Skeletal muscle tissue (tissue), 4 donors: Measurements from ENCODE around the gene DDX43. TPM values are rescaled to one million over a fixed set of nuclear protein-coding genes. Genes with fewer than 3 reads are reported as not detected.
"Not testable (repeated sequence)": the region's sequence is repeated elsewhere in the genome, so short reads cannot be mapped to it uniquely, and the experiment has no call there.

ENCODE experiments used
- H3K27ac ChIP-seq: one replicate; pipeline ENCODE4 v1.7.0; 2013; ENCODE audit warnings: mild to moderate bottlenecking, low read depth, low read length, inconsistent platforms
- H3K27me3 ChIP-seq, 3 donors: one replicate each; pipeline ENCODE4 v1.7.0; 2013; ENCODE audit warnings: low read length in 3 of 3; ENCODE audit not compliant: control insufficient read depth in 3 of 3, insufficient read depth in 3 of 3
- H3K36me3 ChIP-seq, 3 donors: one replicate each; pipeline ENCODE4 v1.7.0; 2013; ENCODE audit warnings: low read length in 3 of 3; ENCODE audit not compliant: control insufficient read depth in 3 of 3, insufficient read depth in 3 of 3
- H3K4me1 ChIP-seq, 3 donors: one replicate each; pipeline ENCODE4 v1.7.0; 2013; ENCODE audit warnings: low read length in 3 of 3, mild to moderate bottlenecking in 3 of 3; ENCODE audit not compliant: control insufficient read depth in 3 of 3, insufficient read depth in 3 of 3
- H3K4me3 ChIP-seq, 3 donors: one replicate each; pipeline ENCODE4 v1.7.0; 2013; ENCODE audit warnings: low read length in 3 of 3
- H3K9ac ChIP-seq, 3 donors: one replicate each; pipeline ENCODE4 v1.7.0; 2013; ENCODE audit warnings: low read length in 3 of 3, mild to moderate bottlenecking in 3 of 3, moderate library complexity in 2 of 3, low read depth in 1 of 3
- H3K9me3 ChIP-seq, 3 donors: one replicate each; pipeline ENCODE4 v1.7.0; 2013; ENCODE audit warnings: low read length in 3 of 3; ENCODE audit not compliant: control insufficient read depth in 3 of 3
- total RNA-seq: library from RNA; depleted of rRNA; stranded (reverse); fragments of >200 nt; gene quantifications from one replicate; pipeline ENCODE4 v1.2.3, GENCODE V29; 2014
- donor health status: Osteomylitis.

The DDX43 gene
- total RNA-seq, 1 donor from 2014 or later = not detected

DNA sequence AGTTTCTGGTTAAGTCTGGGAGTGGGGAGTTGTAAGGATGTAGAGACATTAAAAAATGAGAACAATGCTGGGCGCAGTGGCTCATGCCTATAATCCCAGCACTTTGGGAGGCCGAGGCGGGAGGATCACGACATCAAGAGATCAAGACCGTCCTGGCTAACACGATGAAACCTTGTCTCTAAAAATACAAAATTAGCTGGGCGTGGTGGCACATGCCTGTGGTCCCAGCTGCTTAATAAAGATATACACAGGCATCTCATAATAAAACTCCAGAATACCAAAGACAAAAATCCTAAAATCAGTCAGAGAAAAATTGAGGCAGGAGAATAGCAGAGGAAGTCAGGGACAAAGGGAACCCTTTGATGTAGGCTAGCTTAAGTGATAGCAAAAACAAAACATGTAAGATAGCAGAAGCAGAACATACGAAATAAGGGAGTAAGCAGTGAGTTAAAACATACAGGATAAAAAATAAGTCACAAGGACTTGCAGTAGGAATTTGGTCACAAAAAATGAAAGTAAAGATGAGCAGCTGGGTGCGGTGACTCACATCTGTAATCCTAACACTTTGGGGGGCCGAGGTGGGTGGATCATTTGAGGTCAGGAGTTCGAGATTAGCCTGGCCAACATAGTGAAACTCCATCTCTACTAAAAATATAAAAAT lies 23.6 kb downstream of the DDX43 start:
- Histone ChIP-seq H3K36me3 (no peaks in the 10 kb centered on the region), H3K27me3 (no peaks in the 10 kb centered on the region)

DNA sequence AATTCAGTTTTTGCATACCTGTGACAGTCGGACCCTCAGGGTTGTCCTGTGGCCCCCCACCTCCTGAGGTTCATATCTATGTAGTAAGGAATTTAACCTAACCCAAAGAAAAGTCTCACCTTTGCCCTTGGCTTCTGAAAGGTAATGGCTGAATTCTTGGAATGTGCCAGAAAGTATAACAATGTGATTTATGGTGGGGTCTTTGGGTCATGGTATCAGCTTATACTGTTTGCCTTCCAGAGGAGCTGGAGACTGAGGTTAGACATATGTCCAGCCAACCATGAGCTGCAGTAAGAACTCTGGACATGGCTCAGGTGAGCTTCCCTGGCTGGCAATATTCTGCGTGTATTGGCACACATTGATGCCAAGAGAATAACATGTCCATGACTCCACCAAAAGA lies 26.9 kb downstream of the DDX43 start:
- no peak overlapping the region for H3K27ac ChIP-seq
- no peaks in the 10 kb centered on the region for H3K4me1 ChIP-seq
- no peak overlapping the region for H3K9ac ChIP-seq

More for the DNA sequence above, 23.6 kb downstream of the DDX43 start:
- Histone ChIP-seq H3K4me1 (no peaks in the 10 kb centered on the region), H3K4me3 (no peak overlapping the region), H3K9me3 (no peaks in the 10 kb centered on the region), H3K27ac (no peak overlapping the region), H3K9ac (no peak overlapping the region)

DNA sequence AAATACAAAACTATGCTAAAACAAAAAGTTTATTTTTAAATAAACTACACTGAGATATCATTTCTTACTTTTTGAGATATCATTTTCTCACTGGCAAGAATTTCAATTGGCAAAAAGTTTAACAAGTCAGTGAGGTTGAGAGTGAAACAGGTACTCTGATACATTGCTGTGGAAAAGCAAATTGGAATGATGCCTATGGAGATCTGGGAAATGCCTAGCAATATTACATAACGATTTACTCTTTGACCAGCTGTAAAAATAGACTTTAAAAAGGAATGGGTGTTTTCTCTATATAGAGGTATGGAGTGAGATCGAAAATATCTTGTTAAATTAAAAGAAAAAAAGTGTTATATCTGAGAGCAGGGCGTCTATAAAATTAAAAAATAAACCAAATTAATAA lies 40.6 kb downstream of the DDX43 start:
- no peak overlapping the region for H3K27ac ChIP-seq
- no peaks in the 10 kb centered on the region for H3K27me3 ChIP-seq
- H3K9me3 ChIP-seq = no peaks in the 10 kb centered on the region
- H3K4me1 ChIP-seq = no peaks in the 10 kb centered on the region
- H3K36me3 ChIP-seq = peaks cover 0 to 4% (median 0%) of the 10 kb centered on the region in 3 donors
- H3K4me3 ChIP-seq = no peak overlapping the region
- no peak overlapping the region for H3K9ac ChIP-seq

More for the DNA sequence above, 26.9 kb downstream of the DDX43 start:
- Histone ChIP-seq H3K9me3 (no peaks in the 10 kb centered on the region), H3K27me3 (no peaks in the 10 kb centered on the region), H3K4me3 (no peak overlapping the region), H3K36me3 (no peaks in the 10 kb centered on the region)

DNA sequence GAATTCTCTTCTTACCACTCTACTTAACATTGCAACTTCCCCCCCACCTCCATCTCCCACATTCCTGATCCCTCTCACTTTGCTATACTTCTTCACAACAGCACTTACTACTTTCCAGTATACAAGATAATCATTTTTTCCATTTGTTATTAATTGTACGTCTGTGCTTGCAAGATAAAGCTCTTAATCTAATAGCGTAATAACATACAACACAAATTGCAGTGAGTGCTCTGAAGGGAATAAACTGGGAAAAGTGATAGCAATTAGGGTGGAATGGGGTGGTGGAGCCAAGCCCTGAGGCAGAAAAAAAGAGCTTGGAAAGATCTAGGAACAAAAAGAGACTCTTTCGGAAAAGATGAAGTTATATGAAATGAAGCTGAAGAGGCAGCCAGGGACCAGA lies 48.9 kb downstream of the DDX43 start:
- H3K36me3 ChIP-seq = peaks cover 0 to 4% (median 3%) of the 10 kb centered on the region in 3 donors
- H3K4me3 ChIP-seq = no peak overlapping the region
- no peaks in the 10 kb centered on the region for H3K4me1 ChIP-seq
- H3K9me3 ChIP-seq = no peaks in the 10 kb centered on the region
- H3K27me3 ChIP-seq = no peaks in the 10 kb centered on the region
- H3K27ac ChIP-seq = no peak overlapping the region
- H3K9ac ChIP-seq = no peak overlapping the region

DNA sequence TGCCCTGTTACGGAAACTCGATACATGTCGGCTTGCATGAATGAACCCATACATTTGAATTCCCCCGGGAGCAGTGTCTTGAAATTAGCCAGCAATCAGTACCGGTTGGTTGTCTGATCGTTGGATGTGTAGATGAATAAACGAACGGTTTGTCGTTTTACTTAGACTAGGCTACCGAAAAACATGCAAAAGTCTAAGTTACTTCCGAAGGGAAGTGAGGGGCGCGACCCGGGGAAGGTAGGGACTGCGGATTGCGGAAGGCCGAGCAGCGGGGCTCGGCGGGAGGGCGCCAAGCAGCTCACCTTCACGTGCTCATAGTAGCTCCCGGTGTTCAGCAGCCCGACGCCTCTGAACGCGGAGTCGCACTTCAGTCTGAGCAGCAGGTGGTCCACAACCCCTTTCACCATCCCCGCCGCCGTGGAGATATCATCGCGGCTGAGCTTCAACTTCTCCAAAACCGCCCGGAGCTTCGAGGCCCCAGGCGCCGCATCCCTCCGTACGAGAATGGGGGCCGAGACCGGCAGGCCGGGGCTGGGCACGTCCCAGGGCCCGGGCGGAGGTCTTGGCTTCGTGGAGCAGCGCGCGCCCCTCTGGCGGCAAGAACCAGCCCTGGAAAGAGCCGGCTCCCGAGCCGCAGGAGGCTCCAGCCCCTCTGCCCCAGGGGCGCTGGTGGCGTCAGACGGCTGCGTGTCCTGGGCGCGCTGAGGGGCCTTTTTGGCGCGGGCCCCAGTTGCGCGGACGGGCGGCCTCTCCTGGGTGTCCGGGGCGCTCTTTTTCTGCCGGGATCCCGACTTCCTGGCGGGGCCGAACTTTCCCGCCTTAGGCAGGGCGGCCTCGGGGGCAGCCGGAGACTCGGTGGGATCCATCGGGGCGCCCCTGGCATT lies 56.8 kb downstream of the DDX43 start:
- peak overlapping the region; percentile 68 to 76 (median 74) for H3K4me3 ChIP-seq
- H3K36me3 ChIP-seq = no peaks in the 10 kb centered on the region
- peak overlapping the region; percentile 67 to 74 (median 70) for H3K9ac ChIP-seq
- peaks cover 0 to 10% (median 6%) of the 10 kb centered on the region in 3 donors for H3K27me3 ChIP-seq
- H3K27ac ChIP-seq = peak overlapping the region; percentile 74
- H3K4me1 ChIP-seq = peaks cover 3 to 18% (median 5%) of the 10 kb centered on the region in 3 donors
- no peaks in the 10 kb centered on the region for H3K9me3 ChIP-seq

DNA sequence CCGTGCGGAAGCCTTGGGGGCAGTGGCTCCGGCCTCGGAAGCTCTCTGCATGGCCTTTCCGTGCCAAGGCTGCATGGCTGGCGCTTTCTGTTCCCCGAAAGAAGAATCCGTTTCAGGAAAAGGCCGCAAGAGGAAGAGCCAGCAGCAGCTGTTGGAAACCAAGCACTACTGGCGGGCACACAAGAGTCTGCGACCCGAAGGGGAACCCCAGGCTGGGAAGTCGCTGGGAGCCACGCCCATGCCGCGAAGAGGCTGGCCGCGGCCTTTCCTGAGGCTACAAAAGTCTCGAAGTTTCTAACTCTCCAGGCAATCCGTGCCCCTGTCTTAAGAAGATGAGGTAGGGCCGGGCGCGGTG lies 57.5 kb downstream of the DDX43 start, which contains the start of gene CGAS:
Gene CGAS, minus strand, starts transcription at position 191 of the 355 bp plus-strand sequence. Its CDS starts 116 bp downstream, at position 75.
- Histone ChIP-seq H3K9ac (peak within 1 kb of the TSS; percentile 67 to 74 (median 70)), H3K9me3 (no peaks in the 10 kb centered on the region), H3K36me3 (no peaks in the 10 kb centered on the region), H3K4me3 (peak within 1 kb of the TSS; percentile 68 to 76 (median 74)), H3K27me3 (peaks cover 0 to 10% (median 6%) of the 10 kb centered on the region in 3 donors), H3K4me1 (peaks cover 3 to 18% (median 5%) of the 10 kb centered on the region in 3 donors), H3K27ac (peak within 1 kb of the TSS; percentile 74)

DNA sequence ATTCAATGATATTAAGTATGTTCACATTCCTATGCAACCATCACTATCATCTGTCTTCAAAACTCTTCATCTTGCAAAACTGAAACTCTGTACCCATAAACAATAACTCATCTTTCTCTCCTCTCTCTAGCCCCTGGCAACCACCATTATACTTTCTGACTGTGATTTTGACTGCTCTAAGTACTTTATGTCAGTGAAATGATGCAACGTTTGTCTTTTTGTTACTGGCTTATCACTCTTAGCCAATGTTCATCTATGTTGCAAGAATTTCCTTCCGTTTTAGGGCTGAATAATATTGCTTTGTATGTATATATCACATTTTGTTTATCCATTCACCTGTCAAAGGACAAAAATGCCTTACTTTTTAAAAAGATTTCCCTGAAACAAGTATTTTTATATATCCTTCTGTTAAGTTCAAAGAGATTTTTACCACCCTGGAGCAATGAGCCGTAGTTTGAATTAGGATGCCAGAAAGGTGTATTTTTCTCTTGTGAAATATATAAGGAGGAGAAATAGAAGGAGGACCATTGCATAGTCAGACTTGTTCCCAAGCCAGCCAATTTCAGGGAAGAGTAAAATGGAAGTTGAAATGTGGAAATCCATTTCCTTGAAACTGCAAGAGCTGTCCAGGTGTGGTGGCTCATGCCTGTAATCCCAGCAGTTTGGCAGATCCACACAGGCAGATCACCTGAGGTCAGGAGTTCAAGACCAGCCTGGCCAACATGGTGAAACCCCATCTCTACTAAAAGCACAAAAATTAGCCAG lies 61.4 kb downstream of the DDX43 start:
- no peak overlapping the region for H3K9ac ChIP-seq
- peaks cover 5 to 16% (median 6%) of the 10 kb centered on the region in 3 donors for H3K4me1 ChIP-seq
- no peaks in the 10 kb centered on the region for H3K9me3 ChIP-seq
- H3K27me3 ChIP-seq = peaks cover 0 to 9% (median 6%) of the 10 kb centered on the region in 3 donors
- no peaks in the 10 kb centered on the region for H3K36me3 ChIP-seq
- no peak overlapping the region for H3K4me3 ChIP-seq
- H3K27ac ChIP-seq = no peak overlapping the region

DNA sequence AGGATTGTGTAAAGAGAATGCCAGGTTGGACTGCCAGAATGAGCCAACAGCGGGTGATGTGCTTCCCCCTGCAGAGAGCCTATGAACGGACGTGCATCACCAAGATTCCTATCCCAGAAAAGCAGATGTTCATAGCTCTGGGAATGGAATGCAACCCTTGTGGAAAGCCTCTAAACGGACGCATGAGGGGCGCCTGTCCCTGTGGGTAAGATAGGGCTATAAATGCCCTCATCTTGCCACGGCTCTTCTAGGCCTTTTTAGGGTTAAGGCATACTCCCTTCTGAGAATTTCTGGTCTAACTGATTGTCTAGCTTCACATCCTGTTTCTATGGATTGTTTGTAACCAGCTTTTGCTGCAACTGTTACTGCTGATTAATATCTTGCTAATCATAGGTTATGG lies 64.8 kb downstream of the DDX43 start:
- not testable (repeated sequence) for H3K36me3 ChIP-seq, H3K9me3 ChIP-seq, H3K27me3 ChIP-seq, H3K27ac ChIP-seq, H3K9ac ChIP-seq, H3K4me3 ChIP-seq
- H3K4me1 ChIP-seq = peaks cover 2 to 12% (median 7%) of the 10 kb centered on the region in 3 donors

DNA sequence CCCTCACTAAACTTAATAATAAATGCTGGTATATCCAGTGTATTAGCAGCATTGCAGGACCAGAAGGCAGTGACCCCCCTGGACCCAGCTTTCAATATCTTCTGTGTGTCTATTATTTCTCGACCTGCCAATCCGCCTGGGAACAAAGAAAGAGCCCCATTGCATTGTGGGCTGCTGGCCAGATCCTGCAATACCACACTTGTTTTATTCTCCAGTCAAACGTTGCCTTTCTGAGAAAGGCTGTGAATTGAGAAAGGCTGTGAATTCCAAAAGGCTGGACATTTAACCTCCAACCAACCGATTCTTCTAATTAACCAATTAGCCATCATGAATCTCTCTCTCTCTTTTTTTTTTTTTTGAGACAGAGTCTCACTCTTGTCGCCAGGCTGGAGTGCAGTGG lies 65.4 kb downstream of the DDX43 start:
- Histone ChIP-seq H3K27ac (no peak overlapping the region), H3K36me3 (peaks cover 0 to 3% (median 0%) of the 10 kb centered on the region in 3 donors), H3K9me3 (no peaks in the 10 kb centered on the region), H3K4me3 (no peak overlapping the region), H3K9ac (no peak overlapping the region), H3K4me1 (peaks cover 2 to 12% (median 7%) of the 10 kb centered on the region in 3 donors), H3K27me3 (no peaks in the 10 kb centered on the region)
